Measurements from ENCODE around the gene ADAMTS7.
"Not testable (repeated sequence)": the region's sequence is repeated elsewhere in the genome, so short reads cannot be mapped to it uniquely, and the experiment has no call there.

Gene ADAMTS7

GRCh38 chr15:78841891-78842290, 30.6 kb upstream of the ADAMTS7 start:
- H3K27me3 ChIP-seq = peaks cover 6% of the 10 kb centered on the region
- no peak overlapping the region for H3K27ac ChIP-seq
- no peaks in the 10 kb centered on the region for H3K4me1 ChIP-seq (ENCODE audit: control insufficient read depth in 1 of 2, insufficient read depth in 1 of 2, low read depth in 1 of 2, low read length in 1 of 2)
- no peak overlapping the region for H3K4me3 ChIP-seq (ENCODE audit: low read depth in 1 of 2, low read length in 1 of 2)
- H3K9me3 ChIP-seq = no peaks in the 10 kb centered on the region
- TF ChIP-seq CTCF (IDR thresholded peaks at IDR 0.05) = no peak
- no peaks in the 10 kb centered on the region for H3K36me3 ChIP-seq

GRCh38 chr15:78841376-78841706, 30.1 kb upstream of the ADAMTS7 start:
- no peak for TF ChIP-seq CTCF (IDR thresholded peaks at IDR 0.05)
- no peaks in the 10 kb centered on the region for H3K36me3 ChIP-seq
- no peak overlapping the region for H3K27ac ChIP-seq
- H3K27me3 ChIP-seq = peaks cover 7% of the 10 kb centered on the region
- H3K9me3 ChIP-seq = no peaks in the 10 kb centered on the region
- H3K4me3 ChIP-seq (ENCODE audit: low read depth in 1 of 2, low read length in 1 of 2) = no peak overlapping the region
- H3K4me1 ChIP-seq (ENCODE audit: control insufficient read depth in 1 of 2, insufficient read depth in 1 of 2, low read depth in 1 of 2, low read length in 1 of 2) = no peaks in the 10 kb centered on the region

GRCh38 chr15:78840661-78841375, 29.6 kb upstream of the ADAMTS7 start:
- no peaks in the 10 kb centered on the region for H3K4me1 ChIP-seq (ENCODE audit: control insufficient read depth in 1 of 2, insufficient read depth in 1 of 2, low read depth in 1 of 2, low read length in 1 of 2)
- no peak overlapping the region for H3K27ac ChIP-seq
- no peak overlapping the region for H3K4me3 ChIP-seq (ENCODE audit: low read depth in 1 of 2, low read length in 1 of 2)
- no peaks in the 10 kb centered on the region for H3K9me3 ChIP-seq
- peaks cover 12% of the 10 kb centered on the region for H3K27me3 ChIP-seq
- TF ChIP-seq CTCF (IDR thresholded peaks at IDR 0.05) = no peak
- no peaks in the 10 kb centered on the region for H3K36me3 ChIP-seq

DNA sequence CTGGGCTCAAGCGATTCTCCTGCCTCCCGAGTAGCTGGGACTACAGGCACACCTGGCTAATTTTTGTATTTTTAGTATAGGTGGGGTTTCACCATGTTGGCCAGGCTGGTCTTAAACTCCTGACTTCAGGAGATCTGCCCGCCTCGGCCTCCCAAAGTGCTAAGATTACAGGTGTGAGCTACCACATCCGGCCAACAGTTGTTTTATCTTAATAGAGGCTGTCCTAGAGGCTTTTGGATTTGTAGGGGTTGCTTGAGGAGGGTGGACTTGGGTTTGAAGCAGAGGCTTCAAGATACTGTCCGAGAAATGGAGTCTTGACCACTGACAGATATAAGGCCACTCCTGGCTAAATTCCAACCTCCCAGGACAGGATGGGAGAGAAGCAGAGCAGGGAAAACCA, 27.9 kb upstream of the ADAMTS7 start:
- not testable (repeated sequence) for H3K36me3 ChIP-seq; H3K4me1 ChIP-seq (ENCODE audit: control insufficient read depth in 1 of 2, insufficient read depth in 1 of 2, low read depth in 1 of 2, low read length in 1 of 2); H3K9me3 ChIP-seq; H3K4me3 ChIP-seq (ENCODE audit: low read depth in 1 of 2, low read length in 1 of 2); H3K27ac ChIP-seq
- H3K27me3 ChIP-seq = peaks cover 18% of the 10 kb centered on the region

DNA sequence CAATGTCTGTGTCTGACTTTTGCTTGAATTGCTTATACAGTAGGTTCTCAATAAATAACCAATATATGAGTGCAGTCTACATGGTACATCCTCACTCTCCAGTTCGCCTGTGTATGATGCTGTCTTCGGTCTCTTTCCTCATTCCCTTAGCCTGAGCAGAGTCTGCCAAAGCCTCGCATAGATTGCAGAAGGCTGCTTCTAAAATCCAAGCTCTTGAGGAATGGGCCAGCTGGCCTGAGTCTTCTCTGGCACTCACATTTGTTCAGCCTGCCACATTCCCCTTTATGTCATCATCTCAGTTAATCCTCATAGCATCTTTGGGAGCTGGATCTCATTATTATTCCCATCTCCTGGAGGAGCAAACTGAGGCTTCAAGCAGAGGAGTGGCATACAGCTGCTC, 27.2 kb upstream of the ADAMTS7 start:
- no peaks in the 10 kb centered on the region for H3K36me3 ChIP-seq
- no peak for TF ChIP-seq CTCF (IDR thresholded peaks at IDR 0.05)
- H3K4me3 ChIP-seq (ENCODE audit: low read depth in 1 of 2, low read length in 1 of 2) = no peak overlapping the region
- H3K27me3 ChIP-seq = peaks cover 21% of the 10 kb centered on the region
- no peaks in the 10 kb centered on the region for H3K9me3 ChIP-seq
- no peaks in the 10 kb centered on the region for H3K4me1 ChIP-seq (ENCODE audit: control insufficient read depth in 1 of 2, insufficient read depth in 1 of 2, low read depth in 1 of 2, low read length in 1 of 2)
- no peak overlapping the region for H3K27ac ChIP-seq

DNA sequence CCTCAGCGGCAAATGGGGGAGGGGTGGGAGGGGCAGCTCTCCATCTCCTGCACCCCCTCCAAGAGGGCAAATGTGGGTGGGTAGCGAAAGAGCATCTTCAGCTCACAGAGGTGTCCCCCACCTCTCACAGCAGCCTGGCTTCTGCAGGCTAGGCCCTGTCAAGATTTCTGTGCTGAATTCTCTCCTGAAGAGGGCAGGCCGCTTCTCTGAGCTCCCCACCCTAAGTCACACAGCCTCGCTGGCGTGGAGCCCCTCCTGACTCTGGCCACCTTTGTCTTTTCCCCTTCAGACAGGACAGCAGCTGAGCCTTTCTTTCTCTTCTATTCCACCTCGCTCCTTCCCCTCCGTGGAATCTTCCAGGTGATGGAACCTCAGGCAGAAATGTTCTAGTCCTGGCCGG, 26.3 kb upstream of the ADAMTS7 start:
- H3K27me3 ChIP-seq = peaks cover 31% of the 10 kb centered on the region
- TF ChIP-seq CTCF (IDR thresholded peaks at IDR 0.05) = no peak
- H3K36me3 ChIP-seq = no peaks in the 10 kb centered on the region
- H3K4me3 ChIP-seq (ENCODE audit: low read depth in 1 of 2, low read length in 1 of 2) = no peak overlapping the region
- H3K4me1 ChIP-seq (ENCODE audit: control insufficient read depth in 1 of 2, insufficient read depth in 1 of 2, low read depth in 1 of 2, low read length in 1 of 2) = no peaks in the 10 kb centered on the region
- H3K9me3 ChIP-seq = no peaks in the 10 kb centered on the region
- no peak overlapping the region for H3K27ac ChIP-seq
